Sigmoid colon (tissue), 4 donors: Measurements from ENCODE around the gene ATG2A.

Source experiments
- POLR2AphosphoS5 ChIP-seq, 4 donors: sonication (generic); formaldehyde crosslinking; IDR thresholded peaks; one replicate each; pipeline ENCODE4 v1.6.1; 2017; ENCODE audit warnings: antibody characterized with exemption in 4 of 4
- TF ChIP-seq, protein P1 (sequence below), 4 experiments: fragments of 450-650 bp in 3 of 4; fragments of 200-600 bp in 1 of 4; IDR thresholded peaks; one replicate each; pipeline ENCODE4 v1.5.1; 2016 to 2019; ENCODE audit warnings: antibody characterized with exemption in 4 of 4, mild to moderate bottlenecking in 3 of 4, moderate library complexity in 2 of 4

DNA sequence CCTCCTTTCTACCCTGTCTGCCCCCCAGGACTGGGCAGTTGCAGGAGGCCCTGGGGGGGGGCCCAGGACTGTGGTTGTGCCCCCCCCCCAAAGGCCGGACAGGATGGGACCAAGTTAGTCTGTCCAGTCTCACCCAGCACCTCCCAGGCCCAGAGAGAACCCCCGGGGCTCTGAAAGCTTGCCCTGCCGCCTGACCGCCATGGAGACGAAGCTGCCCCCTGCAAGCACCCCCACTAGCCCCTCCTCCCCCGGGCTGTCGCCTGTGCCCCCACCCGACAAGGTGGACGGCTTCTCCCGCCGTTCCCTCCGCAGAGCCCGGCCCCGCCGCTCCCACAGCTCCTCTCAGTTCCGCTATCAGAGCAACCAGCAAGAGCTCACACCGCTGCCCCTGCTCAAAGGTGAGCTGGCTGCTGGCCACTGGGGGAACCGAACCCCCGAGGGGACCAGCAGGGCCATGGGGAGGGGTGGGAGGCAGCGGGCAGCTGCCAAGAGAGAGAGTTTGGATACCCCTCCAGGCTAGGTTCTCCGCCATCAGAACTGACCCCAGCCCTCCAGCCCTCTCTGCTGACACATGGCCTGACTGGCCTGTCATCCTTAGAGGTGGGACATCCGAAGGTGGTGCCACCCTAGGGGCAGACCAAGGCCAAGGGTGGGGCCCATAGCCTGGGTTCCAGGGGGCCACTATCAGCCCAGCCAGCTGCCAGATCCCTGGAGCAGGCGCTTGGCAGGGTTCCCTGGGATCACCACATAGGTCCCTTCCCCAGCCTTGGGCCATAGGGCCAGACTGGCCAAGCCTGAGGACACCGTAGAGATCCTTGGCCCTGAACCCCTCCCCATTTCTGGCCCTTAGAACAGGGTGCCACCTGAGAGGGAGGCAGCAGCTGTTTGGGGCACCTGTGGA lies 8.8 kb upstream of the ATG2A start:
- TF ChIP-seq, protein P1, sequence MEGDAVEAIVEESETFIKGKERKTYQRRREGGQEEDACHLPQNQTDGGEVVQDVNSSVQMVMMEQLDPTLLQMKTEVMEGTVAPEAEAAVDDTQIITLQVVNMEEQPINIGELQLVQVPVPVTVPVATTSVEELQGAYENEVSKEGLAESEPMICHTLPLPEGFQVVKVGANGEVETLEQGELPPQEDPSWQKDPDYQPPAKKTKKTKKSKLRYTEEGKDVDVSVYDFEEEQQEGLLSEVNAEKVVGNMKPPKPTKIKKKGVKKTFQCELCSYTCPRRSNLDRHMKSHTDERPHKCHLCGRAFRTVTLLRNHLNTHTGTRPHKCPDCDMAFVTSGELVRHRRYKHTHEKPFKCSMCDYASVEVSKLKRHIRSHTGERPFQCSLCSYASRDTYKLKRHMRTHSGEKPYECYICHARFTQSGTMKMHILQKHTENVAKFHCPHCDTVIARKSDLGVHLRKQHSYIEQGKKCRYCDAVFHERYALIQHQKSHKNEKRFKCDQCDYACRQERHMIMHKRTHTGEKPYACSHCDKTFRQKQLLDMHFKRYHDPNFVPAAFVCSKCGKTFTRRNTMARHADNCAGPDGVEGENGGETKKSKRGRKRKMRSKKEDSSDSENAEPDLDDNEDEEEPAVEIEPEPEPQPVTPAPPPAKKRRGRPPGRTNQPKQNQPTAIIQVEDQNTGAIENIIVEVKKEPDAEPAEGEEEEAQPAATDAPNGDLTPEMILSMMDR (IDR thresholded peaks at IDR 0.05): no peak
- TF ChIP-seq POLR2AphosphoS5 (IDR thresholded peaks at IDR 0.05): no peak
